ENCODE results near the gene GLI1.

The GLI1 gene

GRCh38 chr12:57521525-57522010 is 62.0 kb downstream of the GLI1 start:
- DNase-seq: peak; percentile 56

Data from NCI-H69 (cell line).